Dedifferentiated amniotic fluid mesenchymal stem cell (primary cell): ENCODE results near the gene OR2T34.
"Not testable (repeated sequence)": the region's sequence is repeated elsewhere in the genome, so short reads cannot be mapped to it uniquely, and the experiment has no call there.

ENCODE experiments used
- DNase-seq: peaks from one replicate; pipeline ENCODE4 v3.0.0-alpha.2; 2016; ENCODE audit errors: extremely low spot score

OR2T34 gene

DNA sequence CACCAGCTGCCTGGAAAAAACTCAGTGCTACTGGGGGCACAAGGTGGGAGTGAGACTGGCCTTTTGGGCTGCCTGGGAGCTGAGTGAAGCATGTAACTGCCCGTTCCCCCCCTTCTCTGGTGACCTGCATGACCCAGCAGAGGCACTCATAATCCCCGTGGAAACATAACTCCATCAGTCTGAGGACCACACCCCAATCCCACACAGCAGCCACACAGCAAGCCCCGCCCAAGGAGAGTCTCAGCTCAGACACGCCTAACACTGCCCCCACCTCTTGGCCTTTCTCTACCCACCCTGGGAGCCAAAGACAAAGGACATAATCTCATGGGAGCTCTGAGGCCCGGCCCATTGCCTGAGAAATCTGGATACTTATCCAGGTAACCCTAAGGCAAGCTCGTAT, 23.5 kb downstream of the OR2T34 start:
- DNase-seq = not testable (repeated sequence)

DNA sequence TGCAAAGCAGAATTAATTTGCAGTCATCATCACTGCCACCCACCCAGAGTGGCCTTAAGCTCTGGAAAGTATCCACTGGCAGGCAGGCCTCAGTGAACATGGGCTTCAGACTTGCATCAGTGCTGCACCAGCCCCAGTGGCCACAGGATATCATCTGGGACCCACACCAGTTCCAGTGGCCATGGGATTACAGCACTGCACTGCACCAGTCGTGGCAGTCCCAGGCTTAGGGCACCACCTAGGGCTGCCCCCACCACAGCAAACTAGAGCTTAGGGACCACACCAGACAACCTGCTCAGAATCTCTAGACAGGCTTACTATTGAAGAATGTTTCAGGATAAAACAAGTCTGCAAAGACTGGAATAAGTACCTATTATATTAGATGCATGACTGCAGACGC, 27.2 kb downstream of the OR2T34 start:
- DNase-seq = not testable (repeated sequence)

DNA sequence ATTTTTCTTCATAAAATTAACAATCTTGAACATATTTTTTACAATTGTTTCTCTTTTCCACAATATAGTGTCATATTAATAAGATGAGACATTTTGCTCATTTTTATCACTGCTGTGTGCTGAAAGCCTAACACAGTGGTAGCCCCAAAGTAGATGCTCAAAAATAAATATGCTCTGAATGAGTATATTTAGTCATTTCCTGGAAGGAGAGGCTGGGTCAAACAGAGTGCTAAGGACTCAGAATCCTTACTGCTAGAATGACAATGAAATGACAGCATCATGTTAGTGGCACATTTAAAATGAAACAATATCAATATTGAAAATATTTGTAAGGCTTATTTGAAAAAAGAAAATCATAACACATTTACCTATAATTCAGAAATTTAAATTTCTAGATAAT, 37.1 kb downstream of the OR2T34 start:
- not testable (repeated sequence) for DNase-seq
